NCI-H2107 (cell line): Measurements from ENCODE around the gene CENPC.
A peak's percentile ranks its signal among the peaks of the same experiment; 100 is the strongest.

ENCODE experiments used
- DNase-seq: peaks from one replicate; lab custom pipeline; 2025; lab: John Stamatoyannopoulos, UW

The CENPC gene, protein sequence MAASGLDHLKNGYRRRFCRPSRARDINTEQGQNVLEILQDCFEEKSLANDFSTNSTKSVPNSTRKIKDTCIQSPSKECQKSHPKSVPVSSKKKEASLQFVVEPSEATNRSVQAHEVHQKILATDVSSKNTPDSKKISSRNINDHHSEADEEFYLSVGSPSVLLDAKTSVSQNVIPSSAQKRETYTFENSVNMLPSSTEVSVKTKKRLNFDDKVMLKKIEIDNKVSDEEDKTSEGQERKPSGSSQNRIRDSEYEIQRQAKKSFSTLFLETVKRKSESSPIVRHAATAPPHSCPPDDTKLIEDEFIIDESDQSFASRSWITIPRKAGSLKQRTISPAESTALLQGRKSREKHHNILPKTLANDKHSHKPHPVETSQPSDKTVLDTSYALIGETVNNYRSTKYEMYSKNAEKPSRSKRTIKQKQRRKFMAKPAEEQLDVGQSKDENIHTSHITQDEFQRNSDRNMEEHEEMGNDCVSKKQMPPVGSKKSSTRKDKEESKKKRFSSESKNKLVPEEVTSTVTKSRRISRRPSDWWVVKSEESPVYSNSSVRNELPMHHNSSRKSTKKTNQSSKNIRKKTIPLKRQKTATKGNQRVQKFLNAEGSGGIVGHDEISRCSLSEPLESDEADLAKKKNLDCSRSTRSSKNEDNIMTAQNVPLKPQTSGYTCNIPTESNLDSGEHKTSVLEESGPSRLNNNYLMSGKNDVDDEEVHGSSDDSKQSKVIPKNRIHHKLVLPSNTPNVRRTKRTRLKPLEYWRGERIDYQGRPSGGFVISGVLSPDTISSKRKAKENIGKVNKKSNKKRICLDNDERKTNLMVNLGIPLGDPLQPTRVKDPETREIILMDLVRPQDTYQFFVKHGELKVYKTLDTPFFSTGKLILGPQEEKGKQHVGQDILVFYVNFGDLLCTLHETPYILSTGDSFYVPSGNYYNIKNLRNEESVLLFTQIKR

DNA sequence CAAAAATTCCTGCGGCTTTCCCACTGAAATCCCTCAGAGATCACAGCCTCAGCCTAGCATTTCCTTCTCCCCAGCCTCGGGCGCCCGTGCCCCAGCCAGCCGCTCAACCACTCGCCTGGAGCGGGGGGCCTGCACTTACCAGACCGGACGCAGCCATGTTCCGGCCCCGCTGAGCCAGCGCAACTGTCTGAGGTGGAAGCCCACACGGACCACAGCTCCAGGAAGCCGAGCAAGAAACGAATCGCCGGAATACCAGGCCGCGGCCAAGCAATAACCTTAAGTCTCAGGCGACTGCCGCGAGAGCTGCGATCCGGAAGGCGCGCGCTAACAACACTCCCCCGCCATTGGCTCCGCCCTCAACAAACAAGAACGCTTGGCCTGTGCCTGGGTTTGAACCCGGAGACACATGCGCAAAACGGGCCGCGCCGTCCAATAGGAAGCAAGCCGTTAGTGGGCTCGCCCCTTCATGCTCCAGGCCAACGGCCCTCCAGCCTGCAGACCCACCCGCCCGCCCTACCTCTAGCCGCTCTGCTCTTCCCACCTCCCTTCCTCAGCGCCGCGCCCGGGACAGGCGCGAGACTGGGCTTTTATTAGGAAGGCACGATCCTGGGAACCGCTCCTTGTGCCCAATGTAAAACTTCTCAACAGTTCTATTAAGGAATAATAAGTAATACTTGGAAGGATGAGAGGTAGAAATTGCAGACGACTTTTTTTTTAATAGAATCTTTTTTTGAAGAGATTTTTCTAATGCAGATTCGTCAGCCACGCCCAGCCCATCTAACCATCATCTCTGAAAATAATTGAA, at the start of gene CENPC:
Gene CENPC, minus strand, starts transcription at position 305 of the 805 bp plus-strand sequence. Its CDS starts 148 bp downstream, at position 157.
- peak; percentile 80 for DNase-seq

DNA sequence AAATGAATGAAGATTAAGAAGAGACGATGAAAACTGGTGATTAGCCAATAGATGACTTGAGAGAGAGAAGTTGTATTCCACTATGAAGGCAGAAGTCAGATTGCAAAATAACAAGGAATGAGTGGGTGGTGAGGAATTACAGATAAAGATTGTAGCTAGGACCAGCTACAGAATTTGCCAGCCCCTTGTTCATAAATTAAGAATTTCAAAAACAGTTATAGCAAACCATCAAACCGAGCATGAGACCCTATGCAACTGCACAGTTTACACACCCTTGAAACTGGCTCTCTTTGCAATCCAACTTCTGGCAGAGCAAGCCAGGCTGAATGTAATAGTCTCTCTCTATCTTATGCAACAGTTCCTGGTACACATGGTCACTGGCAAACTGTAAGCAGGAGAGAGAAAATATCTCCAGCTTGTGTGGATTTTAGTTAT, 48.5 kb upstream of the CENPC start:
- DNase-seq: no peak

DNA sequence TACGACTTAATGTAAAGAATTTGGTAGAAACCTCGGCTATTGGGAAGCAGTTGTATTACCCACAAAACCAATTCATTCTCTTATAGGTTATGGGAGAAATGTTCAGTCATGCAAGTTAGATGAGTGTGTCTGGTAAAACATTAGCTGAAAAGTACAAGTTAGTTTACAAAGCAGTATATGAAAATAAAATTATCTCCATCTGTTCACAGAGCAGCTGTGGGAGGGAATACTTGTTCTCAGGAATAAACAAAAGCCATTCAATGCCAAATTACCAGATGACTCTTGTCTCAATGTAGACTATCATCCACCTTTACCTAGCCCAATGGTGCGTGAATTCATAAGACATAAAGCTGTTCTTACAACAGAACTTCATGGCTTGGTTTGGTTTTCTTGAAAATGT, 41.9 kb upstream of the CENPC start:
- no peak for DNase-seq

DNA sequence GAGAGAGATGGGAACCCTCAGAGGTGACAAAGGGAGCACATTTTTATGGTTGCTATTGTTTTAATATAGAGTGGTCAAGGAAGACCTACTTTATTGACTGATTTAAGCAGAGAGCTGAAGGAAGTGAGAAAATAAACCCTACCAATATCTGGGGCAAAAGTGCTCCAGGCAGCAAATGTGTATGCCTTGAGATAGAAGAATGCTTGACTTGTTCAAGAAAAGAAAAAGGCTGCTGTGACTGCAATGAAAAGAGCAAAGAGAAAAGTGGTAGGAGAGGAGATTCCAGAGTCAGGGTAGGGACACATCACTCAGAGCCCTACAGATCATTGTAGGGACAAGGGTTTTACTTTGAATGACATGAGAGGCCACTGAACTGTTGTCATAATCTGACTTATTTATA, 39.2 kb upstream of the CENPC start:
- no peak for DNase-seq

DNA sequence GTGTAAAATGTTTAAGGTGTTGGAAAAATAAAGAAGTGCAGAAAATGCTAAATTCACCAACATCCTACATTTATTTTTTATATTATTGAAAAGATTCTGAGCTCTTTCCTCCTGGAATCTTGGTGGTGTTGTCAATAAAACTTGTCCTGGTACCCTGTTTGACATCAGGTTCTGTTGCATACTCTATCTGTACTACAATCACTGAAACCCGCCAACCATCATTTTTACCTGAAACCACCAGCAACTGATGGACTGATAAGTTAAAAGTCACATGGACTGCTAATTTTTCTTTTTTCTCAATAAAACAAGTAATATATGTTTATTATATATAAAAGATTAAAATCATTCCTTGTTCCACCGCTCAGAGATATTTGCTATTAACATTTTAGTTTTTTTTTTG, 36.6 kb upstream of the CENPC start:
- DNase-seq: no peak

DNA sequence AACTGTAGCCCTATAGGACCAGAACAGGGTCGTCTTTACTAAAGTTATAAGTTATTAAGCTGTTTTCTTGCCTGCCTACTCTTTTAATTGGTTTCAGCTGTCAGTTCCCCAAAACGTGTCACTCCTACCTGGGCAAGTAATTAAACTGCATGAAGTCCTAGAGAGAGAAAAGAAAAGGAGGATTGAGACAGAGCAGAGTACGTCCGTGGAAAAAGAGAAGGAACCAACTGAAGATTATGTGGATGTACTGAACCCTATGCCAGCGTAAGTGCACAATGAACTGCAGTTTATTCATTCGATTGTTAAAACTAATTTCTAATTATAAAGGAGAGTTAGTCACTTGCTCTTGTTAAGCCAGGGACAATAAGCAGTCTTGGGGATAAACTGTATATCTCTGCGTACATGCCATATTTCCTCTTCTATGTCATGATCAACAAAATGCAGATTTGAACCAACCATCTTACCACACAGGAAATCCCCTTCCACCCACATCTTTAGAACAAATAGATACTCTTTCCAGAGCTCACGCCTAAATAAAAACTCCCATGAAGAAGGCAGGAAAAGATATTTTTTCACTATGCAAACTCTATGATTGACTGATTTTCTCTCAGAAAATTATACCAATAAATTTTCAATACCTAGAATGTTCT, 36.0 kb upstream of the CENPC start:
- no peak for DNase-seq

DNA sequence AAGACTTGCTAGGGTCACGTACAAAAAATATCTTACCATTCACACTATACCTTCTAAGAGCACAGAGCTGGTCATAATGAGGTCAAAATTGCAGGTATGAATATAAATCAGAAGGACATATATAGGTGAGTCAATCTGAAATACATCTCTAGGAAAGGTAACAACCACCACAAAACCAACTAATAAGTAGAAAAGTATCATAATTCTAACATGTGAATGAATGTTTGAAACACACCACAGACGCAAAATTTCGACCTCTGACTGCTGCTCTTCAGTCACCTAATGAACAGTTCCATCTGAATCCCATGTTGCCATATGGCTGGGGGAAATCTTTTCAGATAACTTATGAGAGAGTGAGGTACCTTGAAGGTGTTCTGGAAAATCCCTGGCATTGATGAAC, 35.3 kb upstream of the CENPC start:
- no peak for DNase-seq

DNA sequence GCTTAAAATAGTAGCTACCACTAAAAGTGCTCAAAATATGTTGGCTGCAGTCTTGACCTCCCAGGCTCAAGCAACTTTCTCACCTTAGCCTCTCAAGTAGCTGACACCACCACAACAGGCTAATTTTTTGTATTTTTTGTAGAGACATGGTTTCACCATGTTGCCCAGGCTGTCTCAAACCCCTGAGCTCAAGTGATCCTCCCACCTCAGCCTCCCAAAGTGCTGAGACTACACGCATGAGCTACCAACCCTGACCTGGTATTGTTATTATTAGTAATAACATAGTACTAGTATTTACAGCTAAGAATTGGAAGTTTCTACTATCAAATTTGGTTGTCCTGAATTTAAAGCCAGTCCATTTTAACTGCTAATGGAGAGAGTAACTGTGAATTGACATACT, 31.2 kb upstream of the CENPC start:
- no peak for DNase-seq

DNA sequence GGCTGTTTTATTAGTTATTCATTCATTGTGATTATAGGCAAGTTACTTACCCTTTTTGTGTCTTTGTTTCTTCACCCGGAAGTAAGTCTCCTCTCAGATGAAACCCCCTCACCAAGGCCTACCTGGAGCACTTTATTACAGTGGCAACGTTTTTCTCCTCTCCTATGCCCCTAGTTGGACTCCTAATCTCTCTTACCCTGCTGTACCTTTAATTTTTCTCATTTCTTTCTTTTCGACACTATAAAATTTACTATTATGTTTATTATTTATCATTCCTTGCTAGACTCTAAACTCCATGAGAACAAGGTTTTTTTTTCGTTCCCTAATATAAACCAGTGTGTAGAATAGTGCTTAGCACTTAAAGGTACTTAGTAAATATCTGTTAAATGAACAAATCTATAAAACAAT, 30.8 kb upstream of the CENPC start:
- no peak for DNase-seq

DNA sequence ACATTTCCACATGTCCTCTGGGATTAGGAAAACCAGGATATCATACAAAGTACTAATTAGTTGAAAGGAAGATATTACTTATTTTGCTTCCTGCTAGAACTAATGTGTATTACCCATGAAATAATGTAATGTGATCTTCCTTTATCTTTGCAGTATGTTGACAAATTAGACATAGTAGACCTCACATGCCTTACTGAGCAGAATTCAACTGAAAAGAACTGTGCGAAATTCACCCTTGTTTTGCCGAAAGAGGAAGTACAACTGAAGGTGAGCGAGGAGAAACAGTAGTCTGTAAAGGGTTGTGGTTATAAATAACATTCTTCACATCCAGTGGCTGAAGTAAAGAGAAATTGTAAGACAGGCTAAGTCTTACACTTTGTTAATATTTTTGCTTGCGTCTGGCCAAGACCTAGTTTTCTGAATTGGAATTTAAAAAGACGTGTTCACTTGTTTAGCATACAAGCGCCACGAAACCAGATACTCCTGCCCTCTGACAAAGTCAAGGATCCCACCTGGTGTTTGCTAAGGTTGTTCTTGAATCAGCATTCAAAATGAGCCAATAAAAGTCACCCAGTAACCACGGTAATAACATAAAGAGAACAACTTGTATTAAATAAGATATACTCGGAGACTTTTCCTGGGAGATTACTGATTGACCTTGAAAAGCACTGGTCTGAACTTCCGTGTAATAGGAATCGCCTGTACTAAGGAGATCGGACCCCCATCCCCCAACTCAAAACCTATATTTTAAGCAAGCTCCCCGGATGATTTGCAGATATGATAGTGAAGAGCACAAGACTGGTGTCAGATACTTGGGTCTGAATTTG, 30.1 kb upstream of the CENPC start:
- DNase-seq: peak; percentile 13

DNA sequence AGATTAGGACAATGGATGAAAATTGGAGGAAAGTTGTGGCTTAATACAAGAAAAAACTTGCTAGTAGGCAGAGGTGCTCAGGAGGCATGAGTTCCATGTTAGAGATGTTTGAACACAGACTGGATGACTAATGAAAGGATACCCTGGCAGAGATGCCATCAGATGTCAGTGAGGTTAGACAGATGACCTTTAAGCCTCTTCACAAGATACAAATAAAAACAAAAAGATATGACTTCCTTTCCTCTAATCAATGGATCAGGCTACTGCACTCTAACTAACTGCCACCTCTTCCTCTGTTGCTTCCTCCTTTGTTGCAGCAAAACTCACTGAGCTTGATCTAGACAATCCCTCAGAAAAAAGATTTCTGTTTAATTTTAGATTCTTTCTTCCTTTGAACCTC, 27.9 kb upstream of the CENPC start:
- no peak for DNase-seq

DNA sequence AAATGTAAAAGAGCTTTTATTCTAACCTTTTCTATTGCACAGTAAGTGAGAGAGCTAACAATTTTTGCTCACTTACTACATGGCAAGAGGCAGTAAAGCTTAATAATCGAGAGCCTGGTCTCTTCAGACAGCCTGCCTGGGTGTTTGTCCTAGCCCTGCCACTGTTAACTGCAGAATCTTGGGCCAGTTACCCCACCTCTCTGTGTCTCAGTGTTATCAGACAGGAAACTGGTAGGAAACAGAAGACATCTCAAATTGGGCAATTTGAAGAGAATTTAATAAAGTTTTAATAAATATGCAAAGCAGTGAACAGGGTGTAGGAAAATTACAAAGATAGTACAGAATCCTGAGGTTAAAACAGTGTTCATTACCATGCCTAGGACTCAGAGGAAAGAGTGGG, 26.7 kb upstream of the CENPC start:
- DNase-seq: no peak

DNA sequence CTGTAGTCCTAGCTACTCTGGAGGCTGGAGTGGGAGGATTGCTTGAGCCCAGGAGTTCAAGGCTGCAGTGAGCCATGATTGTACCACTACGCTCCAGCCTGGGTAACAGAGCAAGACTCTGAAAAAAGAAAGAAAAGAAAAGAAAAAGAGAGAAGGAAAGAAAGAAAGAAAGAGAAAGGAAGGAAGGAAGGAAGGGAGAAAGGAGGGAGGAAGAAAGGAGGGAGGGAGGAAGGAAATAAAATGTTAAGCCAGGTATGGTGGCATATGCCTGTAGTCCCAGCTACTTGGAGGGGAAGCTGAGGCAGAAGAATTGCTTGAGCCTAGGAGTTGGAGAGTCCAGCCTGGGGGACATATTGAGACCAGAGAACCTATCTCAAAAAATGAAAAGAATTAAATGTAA, 25.2 kb upstream of the CENPC start:
- DNase-seq: no peak

DNA sequence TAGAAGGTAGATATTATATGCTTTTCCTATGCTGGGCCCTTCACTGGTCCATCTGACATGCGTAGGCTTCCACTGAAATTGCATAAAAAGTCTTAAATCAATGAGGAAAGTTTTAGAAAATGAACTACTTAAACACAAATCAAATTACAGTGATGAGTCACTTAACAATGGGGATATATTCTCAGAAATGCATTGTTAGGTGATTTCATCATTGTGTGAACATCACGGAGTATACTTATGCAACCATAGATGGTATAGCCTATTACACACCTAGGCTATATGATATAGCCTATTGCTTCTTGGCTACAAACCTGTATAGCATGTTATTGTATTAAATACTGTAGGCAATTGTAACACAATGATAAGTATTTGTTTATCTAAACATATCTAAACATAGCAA, 23.5 kb upstream of the CENPC start:
- no peak for DNase-seq

DNA sequence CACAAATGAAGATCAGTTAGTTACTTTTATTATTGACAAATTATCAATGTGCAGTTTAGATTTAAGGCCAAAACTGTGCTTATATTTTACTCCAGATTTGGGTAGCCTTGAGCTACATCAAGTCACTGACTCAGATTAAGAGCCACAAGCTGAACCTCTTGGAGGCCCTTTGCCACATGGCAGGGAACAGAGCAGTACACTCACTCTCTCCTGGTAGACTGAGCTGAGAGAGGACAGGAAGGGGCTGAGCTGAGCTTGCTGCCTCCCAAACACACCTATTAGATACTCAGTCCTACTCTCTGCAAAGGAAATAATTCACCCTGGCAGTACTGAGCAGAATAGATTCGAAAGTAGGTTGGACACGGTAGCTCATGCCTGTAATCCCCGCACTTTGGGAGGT, 21.0 kb upstream of the CENPC start:
- DNase-seq: no peak

DNA sequence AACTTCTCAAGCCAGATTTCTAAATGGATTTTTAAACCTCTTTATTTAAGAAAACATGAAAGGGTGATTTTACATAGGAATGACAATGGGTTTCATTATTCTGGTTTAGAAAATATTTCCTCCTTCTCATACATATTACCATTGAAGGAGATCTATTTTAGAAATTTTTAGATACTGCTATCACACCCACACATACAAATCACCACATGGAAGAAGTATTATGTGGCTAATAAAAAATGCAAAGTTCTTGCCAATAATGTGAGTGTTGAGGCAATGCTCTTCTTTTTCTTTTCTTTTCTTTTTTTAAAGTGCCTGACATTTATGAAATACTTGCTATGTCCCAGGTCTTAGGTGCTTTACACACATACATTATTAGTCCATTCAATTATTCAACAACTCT, 20.0 kb upstream of the CENPC start:
- no peak for DNase-seq

DNA sequence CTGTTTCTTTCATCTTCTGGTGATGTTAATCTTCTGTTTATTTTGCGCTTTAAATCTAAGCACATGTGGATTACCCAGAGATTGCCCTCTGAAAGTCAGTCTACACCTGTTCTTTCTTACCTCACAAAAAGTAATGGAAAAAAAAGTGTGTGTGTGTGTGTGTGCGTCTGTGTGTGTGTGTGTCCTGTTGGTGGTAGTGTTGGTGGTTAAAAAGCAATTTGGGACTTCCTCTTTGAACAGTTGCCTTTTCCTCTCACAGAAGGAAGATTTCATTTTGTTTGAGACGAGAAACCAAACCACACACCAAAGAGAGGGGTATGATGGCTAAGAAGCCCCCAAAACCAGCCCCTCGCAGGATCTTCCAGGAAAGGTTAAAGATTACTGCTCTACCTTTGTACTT, 13.2 kb upstream of the CENPC start, which contains the start of gene STAP1:
Gene STAP1, plus strand, starts transcription at position 235 of the 400 bp plus-strand sequence. Its CDS starts 83 bp downstream, at position 318.
- DNase-seq: no peak

DNA sequence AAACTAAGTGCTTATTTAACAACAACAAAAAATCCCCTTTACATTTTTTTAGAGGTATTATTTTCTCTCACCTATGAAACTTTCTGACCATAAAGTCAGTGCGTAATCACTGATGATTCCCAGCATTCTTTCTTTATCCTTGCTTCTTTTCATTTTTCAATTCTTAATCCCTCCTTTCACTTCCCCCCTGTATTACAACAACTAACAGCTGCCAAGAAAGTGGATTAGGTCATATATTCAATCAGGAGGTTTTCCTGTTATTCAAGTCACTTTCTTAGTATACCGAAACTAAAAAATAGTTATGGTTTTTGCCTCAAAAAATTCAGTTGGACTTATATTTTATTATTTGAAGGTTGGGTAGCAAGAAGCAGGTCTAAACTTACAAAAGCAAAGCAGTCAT, 11.1 kb upstream of the CENPC start:
- DNase-seq: no peak

DNA sequence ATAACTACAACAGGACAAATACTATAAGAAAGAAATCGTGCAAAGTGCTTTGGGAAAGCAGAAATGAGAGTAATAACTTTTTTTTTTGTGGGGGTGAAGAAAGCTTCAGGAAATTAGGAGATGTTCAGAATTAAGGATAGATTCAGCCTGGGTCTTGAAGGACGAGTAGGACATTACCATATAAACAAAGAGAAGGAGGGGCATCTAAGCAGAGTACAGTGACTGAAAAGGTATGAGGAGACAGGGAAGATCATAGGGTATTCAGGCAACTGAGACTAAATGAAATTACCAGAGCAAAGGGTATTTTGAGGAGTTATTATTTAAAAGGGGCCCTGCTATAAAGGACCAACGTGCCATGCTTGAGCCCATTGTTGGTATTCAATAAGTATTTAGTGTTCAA, 10.1 kb upstream of the CENPC start:
- DNase-seq: no peak

DNA sequence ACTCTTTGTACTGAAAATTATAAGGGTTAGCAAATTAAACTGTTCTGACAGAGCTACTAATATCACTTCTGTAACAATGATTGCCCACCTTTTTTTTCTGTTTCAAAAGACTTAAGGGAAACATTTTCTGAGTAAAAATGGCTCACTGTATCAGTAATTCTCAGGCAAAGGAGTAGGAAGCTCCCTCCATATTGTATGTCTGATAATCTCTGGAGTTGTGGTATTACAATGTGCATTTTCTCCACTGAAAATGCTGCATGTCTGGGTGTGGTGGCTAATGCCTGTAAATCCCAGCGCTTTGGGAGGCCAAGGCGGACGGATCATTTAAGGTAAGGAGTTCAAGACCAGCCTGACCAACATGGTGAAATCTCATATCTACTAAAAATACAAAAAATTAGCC, 8.8 kb upstream of the CENPC start:
- no peak for DNase-seq
